GM12801 (cell line): ENCODE measurements around the gene RNU1-4.
"Not testable (repeated sequence)": the region's sequence is repeated elsewhere in the genome, so short reads cannot be mapped to it uniquely, and the experiment has no call there.

Experiments
- TF ChIP-seq, protein P1 (sequence below): IDR thresholded peaks from one replicate; pipeline ENCODE4 v1.5.1; 2011; ENCODE audit warnings: control low read depth; ENCODE audit not compliant: insufficient read length; ENCODE audit errors: extremely low read depth

RNU1-4 gene

DNA sequence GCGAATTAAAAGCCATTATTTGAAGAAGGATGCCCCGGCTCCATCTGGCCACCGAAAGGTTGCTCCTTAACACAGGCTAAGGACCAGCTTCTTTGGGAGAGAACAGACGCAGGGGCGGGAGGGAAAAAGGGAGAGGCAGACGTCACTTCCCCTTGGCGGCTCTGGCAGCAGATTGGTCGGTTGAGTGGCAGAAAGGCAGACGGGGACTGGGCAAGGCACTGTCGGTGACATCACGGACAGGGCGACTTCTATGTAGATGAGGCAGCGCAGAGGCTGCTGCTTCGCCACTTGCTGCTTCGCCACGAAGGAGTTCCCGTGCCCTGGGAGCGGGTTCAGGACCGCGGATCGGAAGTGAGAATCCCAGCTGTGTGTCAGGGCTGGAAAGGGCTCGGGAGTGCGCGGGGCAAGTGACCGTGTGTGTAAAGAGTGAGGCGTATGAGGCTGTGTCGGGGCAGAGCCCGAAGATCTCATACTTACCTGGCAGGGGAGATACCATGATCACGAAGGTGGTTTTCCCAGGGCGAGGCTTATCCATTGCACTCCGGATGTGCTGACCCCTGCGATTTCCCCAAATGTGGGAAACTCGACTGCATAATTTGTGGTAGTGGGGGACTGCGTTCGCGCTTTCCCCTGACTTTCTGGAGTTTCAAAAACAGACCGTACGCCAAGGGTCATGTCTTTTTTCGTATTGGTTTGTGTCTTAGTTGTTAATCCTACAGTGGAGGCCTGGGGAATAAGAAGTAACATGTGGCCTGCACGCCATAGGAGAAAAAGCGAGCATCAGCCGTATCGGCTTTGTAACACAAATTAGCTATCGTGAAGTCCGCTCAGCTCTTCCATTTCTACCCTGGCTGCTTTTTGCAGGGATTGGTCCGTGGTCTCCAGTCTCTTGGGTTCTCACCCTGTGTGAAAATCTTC is at the start of gene RNU1-4:
RNU1-4 (plus strand) TSS at position 470 of the 918 bp plus-strand sequence.
- TF ChIP-seq, protein P1, sequence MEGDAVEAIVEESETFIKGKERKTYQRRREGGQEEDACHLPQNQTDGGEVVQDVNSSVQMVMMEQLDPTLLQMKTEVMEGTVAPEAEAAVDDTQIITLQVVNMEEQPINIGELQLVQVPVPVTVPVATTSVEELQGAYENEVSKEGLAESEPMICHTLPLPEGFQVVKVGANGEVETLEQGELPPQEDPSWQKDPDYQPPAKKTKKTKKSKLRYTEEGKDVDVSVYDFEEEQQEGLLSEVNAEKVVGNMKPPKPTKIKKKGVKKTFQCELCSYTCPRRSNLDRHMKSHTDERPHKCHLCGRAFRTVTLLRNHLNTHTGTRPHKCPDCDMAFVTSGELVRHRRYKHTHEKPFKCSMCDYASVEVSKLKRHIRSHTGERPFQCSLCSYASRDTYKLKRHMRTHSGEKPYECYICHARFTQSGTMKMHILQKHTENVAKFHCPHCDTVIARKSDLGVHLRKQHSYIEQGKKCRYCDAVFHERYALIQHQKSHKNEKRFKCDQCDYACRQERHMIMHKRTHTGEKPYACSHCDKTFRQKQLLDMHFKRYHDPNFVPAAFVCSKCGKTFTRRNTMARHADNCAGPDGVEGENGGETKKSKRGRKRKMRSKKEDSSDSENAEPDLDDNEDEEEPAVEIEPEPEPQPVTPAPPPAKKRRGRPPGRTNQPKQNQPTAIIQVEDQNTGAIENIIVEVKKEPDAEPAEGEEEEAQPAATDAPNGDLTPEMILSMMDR, result not testable (repeated sequence)

- TF ChIP-seq, protein P1, result no peak
These were observed 23.5 kb upstream of the RNU1-4 start for GRCh38 chr1:16716691-16717335.

GRCh38 chr1:16717336-16718098 is 22.8 kb upstream of the RNU1-4 start:
- TF ChIP-seq, protein P1, result no peak

DNA sequence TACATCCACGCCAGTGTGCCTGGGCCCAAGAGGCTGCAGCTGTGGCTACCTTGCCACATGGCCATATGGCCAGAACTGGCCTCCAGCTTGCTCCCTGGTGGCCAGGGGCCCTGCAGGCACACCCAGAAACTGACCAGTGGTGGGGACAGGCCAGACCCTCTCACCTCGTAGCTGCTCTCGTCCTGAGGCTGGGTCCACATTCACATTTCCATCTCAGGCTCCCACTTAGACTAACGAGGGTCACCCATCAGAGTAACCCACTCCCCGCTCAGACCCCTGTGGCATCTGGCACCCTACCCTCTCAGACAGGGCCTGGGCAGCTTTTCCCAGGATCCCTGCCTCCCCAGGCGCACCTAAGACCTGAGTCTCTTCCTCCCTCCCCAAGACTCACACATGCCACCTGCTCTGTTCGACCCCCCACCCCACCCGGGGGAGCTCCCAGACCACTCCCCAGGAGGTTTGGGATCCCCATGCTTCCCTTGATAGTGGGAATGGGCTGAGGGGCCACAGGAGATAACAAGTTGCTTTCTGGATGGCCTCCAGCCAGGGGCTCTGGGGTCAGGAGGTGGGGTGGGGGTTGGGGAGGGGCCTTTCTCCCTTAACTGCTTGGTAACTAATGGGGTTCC is 21.3 kb upstream of the RNU1-4 start:
- TF ChIP-seq, protein P1, result no peak

GRCh38 chr1:16719571-16720350 is 20.6 kb upstream of the RNU1-4 start:
- TF ChIP-seq, protein P1, result no peak

GRCh38 chr1:16720351-16721223 is 19.7 kb upstream of the RNU1-4 start:
- TF ChIP-seq, protein P1, result no peak
